ENCODE results near the gene OR6C74.

Gene OR6C74

DNA sequence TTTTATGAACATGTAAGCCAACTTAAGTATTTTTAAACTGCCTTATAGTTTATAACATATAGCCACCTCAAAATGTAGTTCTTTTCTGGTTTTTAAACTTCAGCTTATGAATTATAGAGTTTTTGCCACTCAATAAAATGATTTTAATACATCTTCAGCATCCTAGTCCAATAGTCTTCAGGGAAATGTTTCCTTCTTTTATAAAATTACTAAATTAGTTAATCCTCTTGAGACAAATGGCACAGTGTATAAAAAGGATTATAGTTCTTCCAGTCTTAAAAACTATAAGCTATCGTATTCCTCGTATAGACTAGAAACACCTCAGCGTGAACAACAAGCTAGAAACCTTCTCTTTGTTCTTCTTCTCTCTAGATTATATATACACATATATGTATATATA is at the start of gene OR6C74:
Gene OR6C74 (plus strand): TSS at position 301 of the 400 bp plus-strand sequence. CDS start 2,679 bp downstream, outside the sequence.
- no peak for DNase-seq

GRCh38 chr12:55220725-55221124 is 23.7 kb upstream of the OR6C74 start, which contains the start of gene OR10A7:
Gene OR10A7, plus strand, starts transcription at chr12:55221025. Its CDS starts 0 bp downstream, at chr12:55221025.
- DNase-seq = no peak

DNA sequence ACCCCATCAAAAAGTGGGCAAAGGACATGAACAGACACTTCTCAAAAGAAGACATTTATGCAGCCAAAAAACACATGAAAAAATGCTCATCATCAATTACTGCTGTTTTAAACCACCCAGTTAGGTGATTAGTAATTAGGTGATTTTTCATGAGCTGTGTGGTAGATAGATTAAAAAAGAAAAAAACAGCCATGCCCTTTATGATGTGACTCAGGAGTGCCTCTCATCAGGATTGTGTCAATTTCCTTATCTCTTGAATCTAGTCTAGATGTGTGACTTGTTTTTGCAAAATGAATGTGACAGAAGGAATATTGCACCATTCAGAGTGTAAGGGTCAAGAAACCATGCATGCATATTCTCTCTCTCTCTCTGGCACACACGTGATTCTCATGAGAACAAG is 17.9 kb upstream of the OR6C74 start:
- no peak for DNase-seq

DNA sequence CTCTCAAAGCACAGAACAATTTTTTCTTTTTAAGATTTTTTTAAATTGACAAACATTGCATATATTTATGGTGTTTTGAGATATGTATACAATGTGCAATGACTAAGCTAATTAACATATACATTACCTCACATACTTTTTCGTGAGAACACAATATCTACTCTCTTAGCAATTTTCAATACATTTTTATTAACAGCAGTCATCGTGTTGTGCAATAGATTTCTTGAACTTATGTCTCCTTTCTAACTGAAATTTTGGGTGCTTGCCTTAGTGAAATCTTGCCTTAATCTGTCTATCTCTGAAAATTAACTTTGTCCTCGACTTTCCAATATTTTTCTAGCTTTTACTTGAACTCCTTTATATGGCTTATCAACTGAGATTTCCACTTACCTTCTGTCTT is 16.8 kb upstream of the OR6C74 start:
- DNase-seq = no peak

GRCh38 chr12:55246159-55246558 is 1.8 kb downstream of the OR6C74 start:
- no peak for DNase-seq

GRCh38 chr12:55250944-55251343 is 6.5 kb downstream of the OR6C74 start:
- DNase-seq = no peak

DNA sequence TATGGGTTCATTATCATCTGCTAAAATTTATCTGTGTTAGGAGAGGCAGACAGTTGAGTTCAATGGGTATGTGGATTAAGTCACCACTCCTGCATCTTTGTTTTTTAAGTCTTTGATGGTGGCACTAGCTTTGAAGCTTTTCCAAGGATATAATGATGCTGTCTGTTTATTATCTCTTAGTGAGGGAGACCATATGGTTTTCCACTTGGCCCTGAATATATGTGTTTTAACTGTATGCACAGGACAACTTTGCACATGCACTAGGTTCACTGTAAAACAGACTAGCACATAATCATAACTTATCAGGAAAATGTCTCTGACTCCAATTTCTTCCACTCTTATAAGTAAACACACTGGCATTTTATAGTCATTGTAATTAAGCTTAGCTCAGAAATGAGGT is 8.9 kb downstream of the OR6C74 start:
- DNase-seq = no peak

- no peak for DNase-seq
Measured at GRCh38 chr12:55256831-55257230, 12.4 kb downstream of the OR6C74 start.

- no peak for DNase-seq
Measured at GRCh38 chr12:55258303-55258702, 13.9 kb downstream of the OR6C74 start.

DNA sequence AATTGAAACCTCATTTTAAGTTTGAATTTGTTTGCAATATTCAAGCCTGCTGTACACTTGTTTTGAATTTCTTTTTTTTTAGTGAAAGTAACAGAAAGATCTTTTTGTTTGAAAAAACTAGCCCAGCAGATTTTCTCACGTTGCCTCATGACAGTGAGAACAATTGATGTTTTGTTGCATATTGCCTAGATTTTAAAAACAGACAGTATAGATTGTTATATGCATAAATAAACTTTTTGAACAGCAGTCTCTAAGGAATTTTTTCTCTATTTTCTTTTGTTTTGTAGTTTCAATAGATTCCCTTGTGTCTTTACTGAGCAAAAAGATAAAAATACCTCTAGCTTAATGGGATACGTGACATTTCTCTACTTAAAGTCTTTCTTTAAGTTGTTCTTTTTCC is 36.6 kb downstream of the OR6C74 start:
- no peak for DNase-seq

- DNase-seq = no peak
Measured at GRCh38 chr12:55289999-55290398, 45.6 kb downstream of the OR6C74 start.

Data from activated CD4-positive, CD25-positive, alpha-beta regulatory T cell treated with anti-CD3 and anti-CD28 coated beads, Interleukin-2, amount 50 U/mL, for 72 hours (primary cell).